ENCODE results near the gene TMEM260. TPM values are rescaled to one million over a fixed set of nuclear protein-coding genes. Genes with fewer than 3 reads are reported as not detected.

TMEM260 gene
- total and polyA plus RNA-seq, 2 experiments from 2014 or later = 13.3 to 22.9 TPM

DNA sequence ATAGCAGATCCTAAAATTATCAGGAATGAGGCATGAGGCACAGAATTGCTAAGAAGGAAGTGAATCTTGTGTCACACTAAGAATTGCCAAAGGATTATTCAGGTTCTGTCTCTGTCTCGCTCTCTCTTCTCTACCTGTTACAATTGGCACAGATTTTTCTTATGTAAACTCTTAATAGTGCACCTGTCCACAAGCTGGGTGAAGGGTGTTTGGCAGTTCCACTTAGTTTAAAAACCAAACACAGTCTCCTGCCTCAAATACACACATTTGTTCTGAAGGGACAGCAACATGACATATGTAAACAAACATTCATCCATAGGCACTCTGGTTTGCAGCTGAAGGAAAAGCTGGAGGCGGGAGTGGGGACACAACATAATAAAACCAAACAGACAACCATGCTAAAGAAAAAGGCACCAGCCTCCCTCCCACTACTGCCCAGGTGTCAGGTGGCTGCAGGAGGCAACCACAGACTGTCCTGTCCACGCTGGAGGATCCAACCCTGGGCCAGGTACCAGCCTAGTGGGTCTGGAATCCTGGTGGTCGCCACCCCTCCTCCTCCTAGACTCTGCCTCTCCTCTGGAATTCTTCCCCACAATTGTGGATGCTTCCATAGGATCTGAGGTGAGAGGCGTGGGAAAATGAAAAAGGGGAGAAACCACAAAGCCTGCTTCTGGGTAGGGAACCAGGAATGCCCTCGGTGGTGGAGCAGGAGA is 81.2 kb downstream of the TMEM260 start (continued):
- TF ChIP-seq, protein P1, sequence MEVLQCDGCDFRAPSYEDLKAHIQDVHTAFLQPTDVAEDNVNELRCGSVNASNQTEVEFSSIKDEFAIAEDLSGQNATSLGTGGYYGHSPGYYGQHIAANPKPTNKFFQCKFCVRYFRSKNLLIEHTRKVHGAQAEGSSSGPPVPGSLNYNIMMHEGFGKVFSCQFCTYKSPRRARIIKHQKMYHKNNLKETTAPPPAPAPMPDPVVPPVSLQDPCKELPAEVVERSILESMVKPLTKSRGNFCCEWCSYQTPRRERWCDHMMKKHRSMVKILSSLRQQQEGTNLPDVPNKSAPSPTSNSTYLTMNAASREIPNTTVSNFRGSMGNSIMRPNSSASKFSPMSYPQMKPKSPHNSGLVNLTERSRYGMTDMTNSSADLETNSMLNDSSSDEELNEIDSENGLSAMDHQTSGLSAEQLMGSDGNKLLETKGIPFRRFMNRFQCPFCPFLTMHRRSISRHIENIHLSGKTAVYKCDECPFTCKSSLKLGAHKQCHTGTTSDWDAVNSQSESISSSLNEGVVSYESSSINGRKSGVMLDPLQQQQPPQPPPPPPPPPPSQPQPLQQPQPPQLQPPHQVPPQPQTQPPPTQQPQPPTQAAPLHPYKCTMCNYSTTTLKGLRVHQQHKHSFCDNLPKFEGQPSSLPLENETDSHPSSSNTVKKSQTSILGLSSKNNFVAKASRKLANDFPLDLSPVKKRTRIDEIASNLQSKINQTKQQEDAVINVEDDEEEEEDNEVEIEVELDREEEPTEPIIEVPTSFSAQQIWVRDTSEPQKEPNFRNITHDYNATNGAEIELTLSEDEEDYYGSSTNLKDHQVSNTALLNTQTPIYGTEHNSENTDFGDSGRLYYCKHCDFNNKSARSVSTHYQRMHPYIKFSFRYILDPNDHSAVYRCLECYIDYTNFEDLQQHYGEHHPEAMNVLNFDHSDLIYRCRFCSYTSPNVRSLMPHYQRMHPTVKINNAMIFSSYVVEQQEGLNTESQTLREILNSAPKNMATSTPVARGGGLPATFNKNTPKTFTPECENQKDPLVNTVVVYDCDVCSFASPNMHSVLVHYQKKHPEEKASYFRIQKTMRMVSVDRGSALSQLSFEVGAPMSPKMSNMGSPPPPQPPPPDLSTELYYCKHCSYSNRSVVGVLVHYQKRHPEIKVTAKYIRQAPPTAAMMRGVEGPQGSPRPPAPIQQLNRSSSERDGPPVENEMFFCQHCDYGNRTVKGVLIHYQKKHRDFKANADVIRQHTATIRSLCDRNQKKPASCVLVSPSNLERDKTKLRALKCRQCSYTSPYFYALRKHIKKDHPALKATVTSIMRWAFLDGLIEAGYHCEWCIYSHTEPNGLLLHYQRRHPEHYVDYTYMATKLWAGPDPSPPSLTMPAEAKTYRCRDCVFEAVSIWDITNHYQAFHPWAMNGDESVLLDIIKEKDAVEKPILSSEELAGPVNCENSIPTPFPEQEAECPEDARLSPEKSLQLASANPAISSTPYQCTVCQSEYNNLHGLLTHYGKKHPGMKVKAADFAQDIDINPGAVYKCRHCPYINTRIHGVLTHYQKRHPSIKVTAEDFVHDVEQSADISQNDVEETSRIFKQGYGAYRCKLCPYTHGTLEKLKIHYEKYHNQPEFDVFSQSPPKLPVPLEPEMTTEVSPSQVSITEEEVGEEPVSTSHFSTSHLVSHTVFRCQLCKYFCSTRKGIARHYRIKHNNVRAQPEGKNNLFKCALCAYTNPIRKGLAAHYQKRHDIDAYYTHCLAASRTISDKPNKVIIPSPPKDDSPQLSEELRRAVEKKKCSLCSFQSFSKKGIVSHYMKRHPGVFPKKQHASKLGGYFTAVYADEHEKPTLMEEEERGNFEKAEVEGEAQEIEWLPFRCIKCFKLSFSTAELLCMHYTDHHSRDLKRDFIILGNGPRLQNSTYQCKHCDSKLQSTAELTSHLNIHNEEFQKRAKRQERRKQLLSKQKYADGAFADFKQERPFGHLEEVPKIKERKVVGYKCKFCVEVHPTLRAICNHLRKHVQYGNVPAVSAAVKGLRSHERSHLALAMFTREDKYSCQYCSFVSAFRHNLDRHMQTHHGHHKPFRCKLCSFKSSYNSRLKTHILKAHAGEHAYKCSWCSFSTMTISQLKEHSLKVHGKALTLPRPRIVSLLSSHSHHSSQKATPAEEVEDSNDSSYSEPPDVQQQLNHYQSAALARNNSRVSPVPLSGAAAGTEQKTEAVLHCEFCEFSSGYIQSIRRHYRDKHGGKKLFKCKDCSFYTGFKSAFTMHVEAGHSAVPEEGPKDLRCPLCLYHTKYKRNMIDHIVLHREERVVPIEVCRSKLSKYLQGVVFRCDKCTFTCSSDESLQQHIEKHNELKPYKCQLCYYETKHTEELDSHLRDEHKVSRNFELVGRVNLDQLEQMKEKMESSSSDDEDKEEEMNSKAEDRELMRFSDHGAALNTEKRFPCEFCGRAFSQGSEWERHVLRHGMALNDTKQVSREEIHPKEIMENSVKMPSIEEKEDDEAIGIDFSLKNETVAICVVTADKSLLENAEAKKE (CRISPR knock-in tag; IDR thresholded peaks at IDR 0.05) = no peak
- TF ChIP-seq POLR2AphosphoS5 (IDR thresholded peaks at IDR 0.05; ENCODE audit: low read depth) (no peak), EZH2 (IDR thresholded peaks at IDR 0.05; ENCODE audit: low read depth, unreplicated experiment) (no peak), NANOG (IDR thresholded peaks at IDR 0.05; ENCODE audit: borderline replicate concordance) (no peak), CREB1 (CRISPR knock-in tag; IDR thresholded peaks at IDR 0.05; ENCODE audit: low read depth) (no peak), JUNB (IDR thresholded peaks at IDR 0.05; ENCODE audit: unreplicated experiment) (no peak), STAT1 (IDR thresholded peaks at IDR 0.05; ENCODE audit: unreplicated experiment) (no peak), EZH2phosphoT487 (IDR thresholded peaks at IDR 0.05; ENCODE audit: unreplicated experiment) (no peak)
- TF ChIP-seq, protein P2, sequence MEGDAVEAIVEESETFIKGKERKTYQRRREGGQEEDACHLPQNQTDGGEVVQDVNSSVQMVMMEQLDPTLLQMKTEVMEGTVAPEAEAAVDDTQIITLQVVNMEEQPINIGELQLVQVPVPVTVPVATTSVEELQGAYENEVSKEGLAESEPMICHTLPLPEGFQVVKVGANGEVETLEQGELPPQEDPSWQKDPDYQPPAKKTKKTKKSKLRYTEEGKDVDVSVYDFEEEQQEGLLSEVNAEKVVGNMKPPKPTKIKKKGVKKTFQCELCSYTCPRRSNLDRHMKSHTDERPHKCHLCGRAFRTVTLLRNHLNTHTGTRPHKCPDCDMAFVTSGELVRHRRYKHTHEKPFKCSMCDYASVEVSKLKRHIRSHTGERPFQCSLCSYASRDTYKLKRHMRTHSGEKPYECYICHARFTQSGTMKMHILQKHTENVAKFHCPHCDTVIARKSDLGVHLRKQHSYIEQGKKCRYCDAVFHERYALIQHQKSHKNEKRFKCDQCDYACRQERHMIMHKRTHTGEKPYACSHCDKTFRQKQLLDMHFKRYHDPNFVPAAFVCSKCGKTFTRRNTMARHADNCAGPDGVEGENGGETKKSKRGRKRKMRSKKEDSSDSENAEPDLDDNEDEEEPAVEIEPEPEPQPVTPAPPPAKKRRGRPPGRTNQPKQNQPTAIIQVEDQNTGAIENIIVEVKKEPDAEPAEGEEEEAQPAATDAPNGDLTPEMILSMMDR (conservative IDR thresholded peaks at IDR 0.05; ENCODE audit: low read depth in 2 of 2) = no peak
